ENCODE results near the gene GNAQ.

- TF ChIP-seq CTCF (IDR thresholded peaks at IDR 0.05 in 8 of 11, conservative IDR thresholded peaks at IDR 0.05 in 3 of 11) (no peak), POLR2A (IDR thresholded peaks at IDR 0.05) (no peak)
These were observed 13.3 kb upstream of the GNAQ start for GRCh38 chr9:78044886-78045285.
